IMR-90 (cell line): ENCODE data around the gene RGS16. TPM values are rescaled to one million over a fixed set of nuclear protein-coding genes. Genes with fewer than 3 reads are reported as not detected.

Experiments used
- ATAC-seq: fragments of 200-7000 bp; cut with Tn5 transposase; 2 replicates; pipeline ENCODE4 v1.9.1; 2020; ENCODE audit warnings: low read depth, mild to moderate bottlenecking, moderate library complexity
- BruUV-seq: library from RNA; stranded (reverse); fragments of 400-500 nt; replicated peaks from 2 replicates; lab custom pipeline; 2021; lab: Mats Ljungman, UMichigan
- CTCF ChIA-PET: fragments of 300-600 bp; formaldehyde crosslinking; extraction: SDS; loops from one replicate; lab custom pipeline; 2021; ENCODE audit warnings: antibody characterized with exemption; lab: Yijun Ruan, JAX
- POLR2A ChIA-PET: fragments of 300-600 bp; sonication (Branson Sonifier 250); formaldehyde crosslinking; loops from one replicate; lab custom pipeline; 2022; ENCODE audit warnings: antibody characterized with exemption; ENCODE audit not compliant: unreplicated experiment; lab: Charles Lee
- DNase-seq: peaks from one replicate; pipeline ENCODE4 v3.0.0; 2013
- H2AFZ ChIP-seq: replicated peaks from 2 replicates; pipeline ENCODE3; 2013; ENCODE audit warnings: low read length, mild to moderate bottlenecking; ENCODE audit not compliant: poor library complexity
- H2AK5ac ChIP-seq: 2 replicates; pipeline ENCODE4 v1.6.1; 2013; ENCODE audit warnings: low read depth, low read length, inconsistent platforms
- H2AK9ac ChIP-seq: replicated peaks from 2 replicates; pipeline ENCODE3; 2013; ENCODE audit warnings: mild to moderate bottlenecking, low read depth, low read length, moderate library complexity; ENCODE audit not compliant: poor library complexity
- H2BK120ac ChIP-seq: 2 replicates; pipeline ENCODE4 v1.6.1; 2013; ENCODE audit warnings: low read depth, low read length, inconsistent platforms
- H2BK15ac ChIP-seq: 3 replicates; pipeline ENCODE4 v1.6.1; 2013; ENCODE audit warnings: low read depth, low read length, inconsistent platforms
- H2BK20ac ChIP-seq: 2 replicates; pipeline ENCODE4 v1.6.1; 2013; ENCODE audit warnings: low read depth, mild to moderate bottlenecking, inconsistent platforms, low read length, moderate library complexity
- H2BK5ac ChIP-seq: 2 replicates; pipeline ENCODE4 v1.6.1; 2013; ENCODE audit warnings: mild to moderate bottlenecking, low read depth, low read length, inconsistent platforms; ENCODE audit not compliant: poor library complexity, severe bottlenecking
- H3K14ac ChIP-seq: replicated peaks from 2 replicates; pipeline ENCODE4 v1.6.1; 2013; ENCODE audit warnings: low read depth, low read length, inconsistent platforms
- H3K18ac ChIP-seq: 2 replicates; pipeline ENCODE4 v1.6.1; 2013; ENCODE audit warnings: low read depth, low read length, control low read depth
- H3K23ac ChIP-seq: 2 replicates; pipeline ENCODE4 v1.6.1; 2013; ENCODE audit warnings: low read depth, low read length, inconsistent platforms
- H3K27ac ChIP-seq: 2 replicates; pipeline ENCODE4 v1.5.1; 2013; ENCODE audit warnings: mild to moderate bottlenecking, control low read depth, low read length; ENCODE audit not compliant: insufficient read depth
- H3K27me3 ChIP-seq: 2 replicates; pipeline ENCODE4 v1.6.1; 2013; ENCODE audit warnings: low read length; ENCODE audit not compliant: control insufficient read depth, insufficient read depth
- H3K36me3 ChIP-seq: 2 replicates; pipeline ENCODE4 v1.6.1; 2013; ENCODE audit warnings: low read length, mixed read lengths; ENCODE audit not compliant: control insufficient read depth, insufficient read depth
- H3K4ac ChIP-seq: 2 replicates; pipeline ENCODE4 v1.6.1; 2013; ENCODE audit warnings: low read depth, low read length, inconsistent platforms
- H3K4me1 ChIP-seq: 2 replicates; pipeline ENCODE4 v1.6.1; 2013; ENCODE audit warnings: low read length, mixed read lengths; ENCODE audit not compliant: control insufficient read depth, insufficient read depth
- H3K4me2 ChIP-seq: 2 replicates; pipeline ENCODE4 v1.6.1; 2013; ENCODE audit warnings: low read depth, mild to moderate bottlenecking, control low read depth, low read length, moderate library complexity
- H3K4me3 ChIP-seq: 2 replicates; pipeline ENCODE4 v1.5.1; 2013; ENCODE audit warnings: low read depth, mild to moderate bottlenecking, control low read depth, low read length, moderate library complexity; ENCODE audit not compliant: insufficient read depth
- H3K56ac ChIP-seq: 2 replicates; pipeline ENCODE4 v1.6.1; 2013; ENCODE audit warnings: low read length, inconsistent platforms; ENCODE audit not compliant: insufficient read depth; ENCODE audit errors: extremely low read depth
- H3K79me1 ChIP-seq, 2 experiments: 2 replicates each; pipeline ENCODE4 v1.6.1; 2013; ENCODE audit warnings: low read length in 2 of 2, inconsistent platforms in 1 of 2, low read depth in 1 of 2
- H3K9ac ChIP-seq: 2 replicates; pipeline ENCODE4 v1.6.1; 2013; ENCODE audit warnings: low read depth, low read length, control low read depth
- H3K9me1 ChIP-seq: 2 replicates; pipeline ENCODE4 v1.6.1; 2013; ENCODE audit warnings: low read length, inconsistent platforms; ENCODE audit not compliant: insufficient read depth
- H3K9me3 ChIP-seq: 2 replicates; pipeline ENCODE4 v1.6.1; 2013; ENCODE audit warnings: low read length; ENCODE audit not compliant: control insufficient read depth, insufficient read depth
- H4K20me1 ChIP-seq: 2 replicates; pipeline ENCODE4 v1.6.1; 2013; ENCODE audit warnings: low read length, inconsistent platforms; ENCODE audit not compliant: insufficient read depth
- H4K5ac ChIP-seq: 2 replicates; pipeline ENCODE4 v1.6.1; 2013; ENCODE audit warnings: mild to moderate bottlenecking, low read depth, low read length, control low read depth
- H4K8ac ChIP-seq, 2 experiments: 2 replicates each; pipeline ENCODE4 v1.6.1; 2013; ENCODE audit warnings: low read depth in 2 of 2, low read length in 2 of 2, control low read depth in 1 of 2, inconsistent platforms in 1 of 2
- H4K91ac ChIP-seq: 2 replicates; pipeline ENCODE4 v1.6.1; 2013; ENCODE audit warnings: low read depth, low read length, inconsistent platforms; ENCODE audit not compliant: insufficient read depth
- BHLHE40 ChIP-seq: fragments of 150-350 bp; IDR thresholded peaks from 2 replicates; pipeline ENCODE4 v1.6.1; 2016; ENCODE audit warnings: mild to moderate bottlenecking, low read depth, low read length
- CEBPB ChIP-seq: IDR thresholded peaks from 2 replicates; pipeline ENCODE4 v1.6.1; 2012; ENCODE audit warnings: low read depth, low read length, improper control_type of control experiment
- CHD1 ChIP-seq: IDR thresholded peaks from 2 replicates; pipeline ENCODE4 v1.6.1; 2012; ENCODE audit warnings: low read depth, low read length, improper control_type of control experiment
- CTCF ChIP-seq: conservative IDR thresholded peaks from 2 replicates; pipeline ENCODE4 v1.5.1; 2012; ENCODE audit warnings: mild to moderate bottlenecking, low read depth, low read length, improper control_type of control experiment
- ELK1 ChIP-seq: fragments of 150-350 bp; IDR thresholded peaks from 2 replicates; pipeline ENCODE4 v1.6.1; 2016; ENCODE audit warnings: low read depth, mild to moderate bottlenecking, low read length, moderate library complexity, borderline replicate concordance
- FOS ChIP-seq: fragments of 150-350 bp; IDR thresholded peaks from 2 replicates; pipeline ENCODE4 v1.6.1; 2016; ENCODE audit warnings: low read depth, low read length
- MAFK ChIP-seq: IDR thresholded peaks from 2 replicates; pipeline ENCODE4 v1.6.1; 2012; ENCODE audit warnings: low read depth, low read length, improper control_type of control experiment
- MAZ ChIP-seq: IDR thresholded peaks from 2 replicates; pipeline ENCODE4 v1.6.1; 2012; ENCODE audit warnings: low read depth, mild to moderate bottlenecking, low read length, improper control_type of control experiment, moderate library complexity, borderline replicate concordance
- MXI1 ChIP-seq: IDR thresholded peaks from 2 replicates; pipeline ENCODE4 v1.6.1; 2012; ENCODE audit warnings: low read depth, mild to moderate bottlenecking, low read length, moderate library complexity, borderline replicate concordance
- NFE2L2 ChIP-seq: fragments of 150-350 bp; IDR thresholded peaks from 2 replicates; pipeline ENCODE4 v1.6.1; 2016; ENCODE audit warnings: low read depth, mild to moderate bottlenecking, low read length
- POLR2A ChIP-seq: IDR thresholded peaks from 2 replicates; pipeline ENCODE4 v1.6.1; 2012; ENCODE audit warnings: mild to moderate bottlenecking, low read depth, low read length
- RAD21 ChIP-seq: IDR thresholded peaks from 2 replicates; pipeline ENCODE4 v1.6.1; 2012; ENCODE audit warnings: low read length, improper control_type of control experiment
- RCOR1 ChIP-seq: IDR thresholded peaks from 2 replicates; pipeline ENCODE4 v1.6.1; 2012; ENCODE audit warnings: mild to moderate bottlenecking, low read length, improper control_type of control experiment; ENCODE audit not compliant: insufficient replicate concordance
- RFX5 ChIP-seq: IDR thresholded peaks from 2 replicates; pipeline ENCODE4 v1.8.0; 2012; ENCODE audit warnings: low read depth, mild to moderate bottlenecking, low read length, moderate library complexity
- SMC3 ChIP-seq: fragments of 150-350 bp; IDR thresholded peaks from 2 replicates; pipeline ENCODE4 v1.6.1; 2016; ENCODE audit warnings: low read depth, mild to moderate bottlenecking, antibody characterized with exemption, low read length, moderate library complexity
- dilution Hi-C: fragments of 300-500 bp; cut with HindIII; formaldehyde crosslinking; loops from one replicate; pipeline ENCODE4 v1.14.3; 2018; ENCODE audit warnings: low sequenced_read_pairs; ENCODE audit not compliant: unreplicated experiment
- in situ Hi-C: fragments of 300-500 bp; cut with MboI; formaldehyde crosslinking; loops from 3 replicates; pipeline ENCODE4 v1.14.3; 2019; ENCODE audit warnings: low sequenced_read_pairs, inconsistent platforms, mixed read lengths
- intact Hi-C: fragments of 100-400 bp; cut with micrococcal nuclease; formaldehyde crosslinking; loops from 2 replicates; pipeline ENCODE4 v1.10.0; 2022
- polyA plus RNA-seq, 3 experiments: library from polyadenylated mRNA; depleted of rRNA; stranded (reverse); fragments of >200 nt; gene quantifications; 2 replicates each; pipeline ENCODE4 v1.2.3, GENCODE V29; 2012; ENCODE audit warnings: low replicate concordance in 1 of 3
- total RNA-seq: library from RNA; depleted of rRNA; stranded (reverse); fragments of >200 nt; gene quantifications from 2 replicates; pipeline ENCODE4 v1.2.3, GENCODE V29; 2012
- TF ChIP-seq, protein P1 (sequence below): fragments of 150-350 bp; IDR thresholded peaks from 2 replicates; pipeline ENCODE4 v1.6.1; 2017; ENCODE audit warnings: mild to moderate bottlenecking, antibody characterized with exemption, low read length, low read depth

The RGS16 gene
- total and polyA plus RNA-seq, 2 of the 4 experiments (the other 2 are of a cell fraction) = 0.15 to 0.18 TPM

- H4K5ac ChIP-seq = no peak overlapping the region
- no peak overlapping the region for H3K27ac ChIP-seq
- H3K9ac ChIP-seq = no peak overlapping the region
- H3K56ac ChIP-seq = no peak overlapping the region
- in situ Hi-C loops = no loop called here
- ChIA-PET CTCF (no interaction called here), POLR2A (no interaction called here)
- no peak overlapping the region for H2BK5ac ChIP-seq
- H2BK120ac ChIP-seq = no peak overlapping the region
- H4K91ac ChIP-seq = no peak overlapping the region
- H2BK15ac ChIP-seq = no peak overlapping the region
- no peaks in the 10 kb centered on the region for H3K36me3 ChIP-seq
- H3K4me1 ChIP-seq = no peaks in the 10 kb centered on the region
- H3K27me3 ChIP-seq = peaks cover 5% of the 10 kb centered on the region
- DNase-seq (no peak), ATAC-seq (no peak)
- no peaks in the 10 kb centered on the region for H3K79me1 ChIP-seq
- H3K4ac ChIP-seq = no peak overlapping the region
- H3K9me3 ChIP-seq = peaks cover 5% of the 10 kb centered on the region; the same call in 1 of the 2 replicates
- no peak overlapping the region for H2AK9ac ChIP-seq
- H3K4me3 ChIP-seq = no peak overlapping the region
- H2AK5ac ChIP-seq = no peak overlapping the region
- no peak overlapping the region for H3K14ac ChIP-seq
- intact Hi-C loops = no loop called here
- TF ChIP-seq RCOR1 (no peak), SMC3 (no peak), POLR2A (no peak), ELK1 (no peak), MXI1 (no peak), BHLHE40 (no peak), CHD1 (no peak), MAFK (no peak), CEBPB (no peak), NFE2L2 (no peak), RFX5 (no peak), RAD21 (no peak), MAZ (no peak), CTCF (no peak), FOS (no peak)
- TF ChIP-seq, protein P1, sequence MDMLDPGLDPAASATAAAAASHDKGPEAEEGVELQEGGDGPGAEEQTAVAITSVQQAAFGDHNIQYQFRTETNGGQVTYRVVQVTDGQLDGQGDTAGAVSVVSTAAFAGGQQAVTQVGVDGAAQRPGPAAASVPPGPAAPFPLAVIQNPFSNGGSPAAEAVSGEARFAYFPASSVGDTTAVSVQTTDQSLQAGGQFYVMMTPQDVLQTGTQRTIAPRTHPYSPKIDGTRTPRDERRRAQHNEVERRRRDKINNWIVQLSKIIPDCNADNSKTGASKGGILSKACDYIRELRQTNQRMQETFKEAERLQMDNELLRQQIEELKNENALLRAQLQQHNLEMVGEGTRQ = no peak
- H3K18ac ChIP-seq = no peak overlapping the region
- dilution Hi-C loops = no loop called here
- no peak overlapping the region for H2AFZ ChIP-seq
- no peak overlapping the region for H3K23ac ChIP-seq
- no peak overlapping the region for H2BK20ac ChIP-seq
- no TSS peak for BruUV-seq
- no peaks in the 10 kb centered on the region for H3K9me1 ChIP-seq
- H3K4me2 ChIP-seq = no peak overlapping the region
- no peak overlapping the region for H4K8ac ChIP-seq
- no peaks in the 10 kb centered on the region for H4K20me1 ChIP-seq
Observed at GRCh38 chr1:182556279-182556678, 47.9 kb downstream of the RGS16 start.
